ENCODE results near the gene DLX6. TPM values are rescaled to one million over a fixed set of nuclear protein-coding genes. Genes with fewer than 3 reads are reported as not detected.

DLX6 gene
- total and polyA plus RNA-seq, 2 of the 8 experiments (the other 6 are each of a cell fraction or from before 2014, with no cell fraction given) = not detected

DNA sequence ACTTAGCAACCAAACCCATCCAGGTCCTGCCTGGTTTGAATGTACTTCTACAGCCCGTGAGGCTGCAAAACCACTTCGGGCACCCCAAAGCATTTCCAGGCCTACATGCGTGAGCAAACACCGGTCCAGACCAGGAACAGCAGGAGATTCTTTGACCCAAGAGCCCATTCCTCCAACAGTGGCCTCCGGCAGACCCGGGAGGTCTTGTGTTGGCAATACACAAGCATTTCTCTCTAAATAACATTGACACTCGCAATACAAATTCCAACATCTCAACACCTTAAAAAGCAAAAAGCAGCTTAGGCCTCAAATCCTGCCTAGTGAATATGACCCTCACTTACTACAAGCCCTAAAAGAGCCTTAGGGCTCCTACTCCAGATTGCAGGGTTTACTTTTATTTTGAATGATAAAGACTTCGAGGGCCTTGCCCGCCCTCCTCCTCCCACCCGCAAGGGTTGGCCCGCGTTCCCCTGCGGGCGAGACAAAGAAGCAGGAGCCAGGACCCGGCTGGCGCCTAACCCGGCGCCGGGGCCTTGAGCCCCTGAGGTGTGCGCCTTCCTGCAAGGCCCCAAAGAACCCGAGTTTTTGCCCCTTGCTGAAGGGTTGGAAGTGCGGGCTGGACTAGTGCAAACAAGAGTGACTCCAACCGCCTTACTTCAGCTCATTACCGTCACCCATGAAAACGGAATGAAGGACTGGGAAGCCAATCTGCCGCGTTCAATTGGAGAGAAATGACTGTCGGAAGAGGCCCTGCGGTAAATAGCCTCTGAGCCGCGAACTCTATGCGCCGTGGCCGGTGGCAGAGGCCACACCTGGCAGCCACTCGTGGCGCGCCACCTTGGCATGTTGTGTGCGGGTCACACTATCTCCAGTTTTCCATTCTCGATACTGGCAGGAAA, 3.4 kb upstream of the DLX6 start (continued):
- TF ChIP-seq, protein P1, sequence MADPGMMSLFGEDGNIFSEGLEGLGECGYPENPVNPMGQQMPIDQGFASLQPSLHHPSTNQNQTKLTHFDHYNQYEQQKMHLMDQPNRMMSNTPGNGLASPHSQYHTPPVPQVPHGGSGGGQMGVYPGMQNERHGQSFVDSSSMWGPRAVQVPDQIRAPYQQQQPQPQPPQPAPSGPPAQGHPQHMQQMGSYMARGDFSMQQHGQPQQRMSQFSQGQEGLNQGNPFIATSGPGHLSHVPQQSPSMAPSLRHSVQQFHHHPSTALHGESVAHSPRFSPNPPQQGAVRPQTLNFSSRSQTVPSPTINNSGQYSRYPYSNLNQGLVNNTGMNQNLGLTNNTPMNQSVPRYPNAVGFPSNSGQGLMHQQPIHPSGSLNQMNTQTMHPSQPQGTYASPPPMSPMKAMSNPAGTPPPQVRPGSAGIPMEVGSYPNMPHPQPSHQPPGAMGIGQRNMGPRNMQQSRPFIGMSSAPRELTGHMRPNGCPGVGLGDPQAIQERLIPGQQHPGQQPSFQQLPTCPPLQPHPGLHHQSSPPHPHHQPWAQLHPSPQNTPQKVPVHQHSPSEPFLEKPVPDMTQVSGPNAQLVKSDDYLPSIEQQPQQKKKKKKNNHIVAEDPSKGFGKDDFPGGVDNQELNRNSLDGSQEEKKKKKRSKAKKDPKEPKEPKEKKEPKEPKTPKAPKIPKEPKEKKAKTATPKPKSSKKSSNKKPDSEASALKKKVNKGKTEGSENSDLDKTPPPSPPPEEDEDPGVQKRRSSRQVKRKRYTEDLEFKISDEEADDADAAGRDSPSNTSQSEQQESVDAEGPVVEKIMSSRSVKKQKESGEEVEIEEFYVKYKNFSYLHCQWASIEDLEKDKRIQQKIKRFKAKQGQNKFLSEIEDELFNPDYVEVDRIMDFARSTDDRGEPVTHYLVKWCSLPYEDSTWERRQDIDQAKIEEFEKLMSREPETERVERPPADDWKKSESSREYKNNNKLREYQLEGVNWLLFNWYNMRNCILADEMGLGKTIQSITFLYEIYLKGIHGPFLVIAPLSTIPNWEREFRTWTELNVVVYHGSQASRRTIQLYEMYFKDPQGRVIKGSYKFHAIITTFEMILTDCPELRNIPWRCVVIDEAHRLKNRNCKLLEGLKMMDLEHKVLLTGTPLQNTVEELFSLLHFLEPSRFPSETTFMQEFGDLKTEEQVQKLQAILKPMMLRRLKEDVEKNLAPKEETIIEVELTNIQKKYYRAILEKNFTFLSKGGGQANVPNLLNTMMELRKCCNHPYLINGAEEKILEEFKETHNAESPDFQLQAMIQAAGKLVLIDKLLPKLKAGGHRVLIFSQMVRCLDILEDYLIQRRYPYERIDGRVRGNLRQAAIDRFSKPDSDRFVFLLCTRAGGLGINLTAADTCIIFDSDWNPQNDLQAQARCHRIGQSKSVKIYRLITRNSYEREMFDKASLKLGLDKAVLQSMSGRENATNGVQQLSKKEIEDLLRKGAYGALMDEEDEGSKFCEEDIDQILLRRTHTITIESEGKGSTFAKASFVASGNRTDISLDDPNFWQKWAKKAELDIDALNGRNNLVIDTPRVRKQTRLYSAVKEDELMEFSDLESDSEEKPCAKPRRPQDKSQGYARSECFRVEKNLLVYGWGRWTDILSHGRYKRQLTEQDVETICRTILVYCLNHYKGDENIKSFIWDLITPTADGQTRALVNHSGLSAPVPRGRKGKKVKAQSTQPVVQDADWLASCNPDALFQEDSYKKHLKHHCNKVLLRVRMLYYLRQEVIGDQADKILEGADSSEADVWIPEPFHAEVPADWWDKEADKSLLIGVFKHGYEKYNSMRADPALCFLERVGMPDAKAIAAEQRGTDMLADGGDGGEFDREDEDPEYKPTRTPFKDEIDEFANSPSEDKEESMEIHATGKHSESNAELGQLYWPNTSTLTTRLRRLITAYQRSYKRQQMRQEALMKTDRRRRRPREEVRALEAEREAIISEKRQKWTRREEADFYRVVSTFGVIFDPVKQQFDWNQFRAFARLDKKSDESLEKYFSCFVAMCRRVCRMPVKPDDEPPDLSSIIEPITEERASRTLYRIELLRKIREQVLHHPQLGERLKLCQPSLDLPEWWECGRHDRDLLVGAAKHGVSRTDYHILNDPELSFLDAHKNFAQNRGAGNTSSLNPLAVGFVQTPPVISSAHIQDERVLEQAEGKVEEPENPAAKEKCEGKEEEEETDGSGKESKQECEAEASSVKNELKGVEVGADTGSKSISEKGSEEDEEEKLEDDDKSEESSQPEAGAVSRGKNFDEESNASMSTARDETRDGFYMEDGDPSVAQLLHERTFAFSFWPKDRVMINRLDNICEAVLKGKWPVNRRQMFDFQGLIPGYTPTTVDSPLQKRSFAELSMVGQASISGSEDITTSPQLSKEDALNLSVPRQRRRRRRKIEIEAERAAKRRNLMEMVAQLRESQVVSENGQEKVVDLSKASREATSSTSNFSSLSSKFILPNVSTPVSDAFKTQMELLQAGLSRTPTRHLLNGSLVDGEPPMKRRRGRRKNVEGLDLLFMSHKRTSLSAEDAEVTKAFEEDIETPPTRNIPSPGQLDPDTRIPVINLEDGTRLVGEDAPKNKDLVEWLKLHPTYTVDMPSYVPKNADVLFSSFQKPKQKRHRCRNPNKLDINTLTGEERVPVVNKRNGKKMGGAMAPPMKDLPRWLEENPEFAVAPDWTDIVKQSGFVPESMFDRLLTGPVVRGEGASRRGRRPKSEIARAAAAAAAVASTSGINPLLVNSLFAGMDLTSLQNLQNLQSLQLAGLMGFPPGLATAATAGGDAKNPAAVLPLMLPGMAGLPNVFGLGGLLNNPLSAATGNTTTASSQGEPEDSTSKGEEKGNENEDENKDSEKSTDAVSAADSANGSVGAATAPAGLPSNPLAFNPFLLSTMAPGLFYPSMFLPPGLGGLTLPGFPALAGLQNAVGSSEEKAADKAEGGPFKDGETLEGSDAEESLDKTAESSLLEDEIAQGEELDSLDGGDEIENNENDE (IDR thresholded peaks at IDR 0.05; ENCODE audit: insufficient replicate concordance, low read length) = no peak
- TF ChIP-seq HDAC2 (IDR thresholded peaks at IDR 0.05; ENCODE audit: borderline replicate concordance in 1 of 2, low read depth in 2 of 2, low read length in 2 of 2) = peak in 1 of 2 experiments; percentile 85; a peak in 1 of 4 replicates
- TF ChIP-seq SP4 (IDR thresholded peaks at IDR 0.05; ENCODE audit: low read length) = no peak
- TF ChIP-seq EP300 (IDR thresholded peaks at IDR 0.05; ENCODE audit: borderline replicate concordance in 1 of 2, low read depth in 2 of 2, low read length in 2 of 2) = no peak
- TF ChIP-seq MAFK (IDR thresholded peaks at IDR 0.05; ENCODE audit: low read depth, low read length) = no peak
- TF ChIP-seq, protein P2, sequence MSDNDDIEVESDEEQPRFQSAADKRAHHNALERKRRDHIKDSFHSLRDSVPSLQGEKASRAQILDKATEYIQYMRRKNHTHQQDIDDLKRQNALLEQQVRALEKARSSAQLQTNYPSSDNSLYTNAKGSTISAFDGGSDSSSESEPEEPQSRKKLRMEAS (IDR thresholded peaks at IDR 0.05) = no peak
- TF ChIP-seq NANOG (IDR thresholded peaks at IDR 0.05; ENCODE audit: insufficient read depth, low read depth, low read length, poor library complexity, severe bottlenecking) = no peak
